Common myeloid progenitor, CD34-positive (primary cell): ENCODE measurements around the gene SNED1.

ENCODE experiments used
- CTCF ChIA-PET: fragments of 350-600 bp; sonication (Branson Sonifier 250); formaldehyde crosslinking; loops from one replicate; lab custom pipeline; 2021; ENCODE audit warnings: antibody characterized with exemption; lab: Charles Lee
- POLR2A ChIA-PET: fragments of 350-600 bp; sonication (Branson Sonifier 250); formaldehyde crosslinking; loops from one replicate; lab custom pipeline; 2021; ENCODE audit warnings: antibody characterized with exemption; lab: Charles Lee
- DNase-seq, 3 donors: peaks; one replicate each; pipeline versions ENCODE4 v3.0.0 to v3.0.0-alpha.2; 2013
- H3K27ac ChIP-seq, 2 experiments: 1 replicate in 1 of 2; 2 replicates in 1 of 2; pipeline ENCODE4 v1.7.0; 2013; ENCODE audit warnings: inconsistent platforms in 2 of 2, low read length in 2 of 2, mild to moderate bottlenecking in 2 of 2, low read depth in 1 of 2, moderate library complexity in 1 of 2; ENCODE audit not compliant: severe bottlenecking in 2 of 2, insufficient read depth in 1 of 2, poor library complexity in 1 of 2
- H3K27me3 ChIP-seq, 5 experiments: replicated peaks in 2 of 5; 1 replicate in 3 of 5; 2 replicates in 2 of 5; pipeline versions ENCODE4 v1.6.1 to v1.7.0; 2013; ENCODE audit warnings: low read length in 4 of 5, mild to moderate bottlenecking in 2 of 5, moderate library complexity in 2 of 5, inconsistent platforms in 1 of 5; ENCODE audit not compliant: insufficient read depth in 5 of 5, control insufficient read depth in 4 of 5
- H3K36me3 ChIP-seq, 4 experiments: 1 replicate in 2 of 4; 2 replicates in 2 of 4; pipeline versions ENCODE4 v1.6.1 to v1.7.0; 2013; ENCODE audit warnings: low read length in 3 of 4, control low read depth in 1 of 4, mild to moderate bottlenecking in 1 of 4; ENCODE audit not compliant: control insufficient read depth in 4 of 4, insufficient read depth in 4 of 4
- H3K4me1 ChIP-seq, 4 experiments: 1 replicate in 3 of 4; 2 replicates in 1 of 4; pipeline versions ENCODE4 v1.6.1 to v1.7.1; 2013; ENCODE audit warnings: low read length in 3 of 4, mild to moderate bottlenecking in 3 of 4, control low read depth in 1 of 4, inconsistent platforms in 1 of 4, moderate library complexity in 1 of 4; ENCODE audit not compliant: control insufficient read depth in 4 of 4, insufficient read depth in 4 of 4; ENCODE audit errors: control extremely low read depth in 1 of 4
- H3K4me3 ChIP-seq, 7 experiments: 1 replicate in 4 of 7; 2 replicates in 3 of 7; pipeline versions ENCODE4 v1.5.1 to v1.7.0; 2013; ENCODE audit warnings: mild to moderate bottlenecking in 7 of 7, low read length in 6 of 7, moderate library complexity in 6 of 7, inconsistent platforms in 2 of 7, low read depth in 2 of 7, control low read depth in 1 of 7; ENCODE audit not compliant: insufficient read depth in 4 of 7, control insufficient read depth in 1 of 7; ENCODE audit errors: extremely low read depth in 1 of 7
- H3K9me3 ChIP-seq, 5 experiments: 1 replicate in 4 of 5; 2 replicates in 1 of 5; pipeline versions ENCODE4 v1.6.1 to v1.7.1; 2013; ENCODE audit warnings: low read length in 4 of 5, mild to moderate bottlenecking in 2 of 5, inconsistent platforms in 1 of 5, low read depth in 1 of 5, moderate library complexity in 1 of 5; ENCODE audit not compliant: control insufficient read depth in 4 of 5, insufficient read depth in 2 of 5; ENCODE audit errors: control extremely low read depth in 1 of 5
- whole genome bisulfite sequencing: methylation state at CpG from one replicate; pipeline ENCODE4 v1.1.5; 2013; ENCODE audit not compliant: insufficient coverage; 5-methylcytosine and 5-hydroxymethylcytosine counted together

Gene SNED1

GRCh38 chr2:241109210-241110088, 111.0 kb downstream of the SNED1 start:
- POLR2A ChIA-PET, result no interaction called here
- 96% methylated on average over 10 of the region's 14 CpGs for WGBS
- no peak overlapping the region for H3K27ac ChIP-seq
- H3K9me3 ChIP-seq, result no peaks in the 10 kb centered on the region
- H3K36me3 ChIP-seq, result peaks cover 2 to 48% (median 18%) of the 10 kb centered on the region in 4 experiments
- DNase-seq, result no peak
- no peaks in the 10 kb centered on the region for H3K4me1 ChIP-seq
- H3K4me3 ChIP-seq, result no peak overlapping the region
- H3K27me3 ChIP-seq, result no peaks in the 10 kb centered on the region
- CTCF ChIA-PET, result interaction anchor here (0.6 kb wide), 1 partner anchor 41 kb away, joined by 4 read pairs; no protein-coding TSS in a partner anchor

GRCh38 chr2:241110089-241110606, 111.7 kb downstream of the SNED1 start:
- Histone ChIP-seq H3K9me3 (no peaks in the 10 kb centered on the region), H3K27me3 (no peaks in the 10 kb centered on the region), H3K4me3 (no peak overlapping the region), H3K4me1 (no peaks in the 10 kb centered on the region), H3K36me3 (peaks cover 2 to 53% (median 23%) of the 10 kb centered on the region in 4 experiments), H3K27ac (no peak overlapping the region)
- no peak for DNase-seq
- CTCF ChIA-PET, result no interaction called here
- 96% methylated on average over 9 of the region's 9 CpGs for WGBS
- POLR2A ChIA-PET, result no interaction called here

- Histone ChIP-seq H3K27me3 (no peaks in the 10 kb centered on the region), H3K27ac (no peak overlapping the region), H3K9me3 (no peaks in the 10 kb centered on the region), H3K4me3 (no peak overlapping the region), H3K36me3 (peaks cover 2 to 51% (median 24%) of the 10 kb centered on the region in 4 experiments), H3K4me1 (no peaks in the 10 kb centered on the region)
- no peak for DNase-seq
- ChIA-PET POLR2A (interaction anchor here (0.7 kb wide), 1 partner anchor 154 kb away, joined by 3 read pairs; no protein-coding TSS in a partner anchor), CTCF (no interaction called here)
- WGBS, result 98% methylated on average over 17 of the region's 19 CpGs
Measured at GRCh38 chr2:241110607-241111439, 112.4 kb downstream of the SNED1 start.

GRCh38 chr2:241111440-241111805, 113.0 kb downstream of the SNED1 start:
- DNase-seq, result no peak
- H3K27me3 ChIP-seq, result no peaks in the 10 kb centered on the region
- CTCF ChIA-PET, result no interaction called here
- H3K4me3 ChIP-seq, result no peak overlapping the region
- no peaks in the 10 kb centered on the region for H3K4me1 ChIP-seq
- H3K36me3 ChIP-seq, result peaks cover 2 to 49% (median 24%) of the 10 kb centered on the region in 4 experiments
- over 99% methylated on average over 9 of the region's 9 CpGs for WGBS
- no peaks in the 10 kb centered on the region for H3K9me3 ChIP-seq
- POLR2A ChIA-PET, result interaction anchor here (0.7 kb wide), 1 partner anchor 155 kb away, joined by 3 read pairs; no protein-coding TSS in a partner anchor
- no peak overlapping the region for H3K27ac ChIP-seq

GRCh38 chr2:241112046-241112445, 113.6 kb downstream of the SNED1 start:
- H3K27me3 ChIP-seq, result no peaks in the 10 kb centered on the region
- H3K4me3 ChIP-seq, result no peak overlapping the region
- no peaks in the 10 kb centered on the region for H3K9me3 ChIP-seq
- no peak for DNase-seq
- H3K27ac ChIP-seq, result no peak overlapping the region
- H3K36me3 ChIP-seq, result peaks cover 2 to 48% (median 27%) of the 10 kb centered on the region in 4 experiments
- POLR2A ChIA-PET, result interaction anchor here (0.6 kb wide), 1 partner anchor 39 kb away, joined by 4 read pairs; no protein-coding TSS in a partner anchor
- CTCF ChIA-PET, result no interaction called here
- 93% methylated on average over 14 of the region's 17 CpGs for WGBS
- H3K4me1 ChIP-seq, result no peaks in the 10 kb centered on the region

- 98% methylated on average over 6 of the region's 8 CpGs for WGBS
- no peak overlapping the region for H3K27ac ChIP-seq
- ChIA-PET POLR2A (no interaction called here), CTCF (interaction anchor here (0.7 kb wide), 1 partner anchor 16 kb away, joined by 3 read pairs; no protein-coding TSS in a partner anchor)
- H3K4me3 ChIP-seq, result no peak overlapping the region
- no peaks in the 10 kb centered on the region for H3K27me3 ChIP-seq
- no peak for DNase-seq
- H3K9me3 ChIP-seq, result no peaks in the 10 kb centered on the region
- peaks cover 1 to 43% (median 24%) of the 10 kb centered on the region in 4 experiments for H3K36me3 ChIP-seq
- no peaks in the 10 kb centered on the region for H3K4me1 ChIP-seq
Measured at GRCh38 chr2:241112592-241112991, 114.2 kb downstream of the SNED1 start.
